ENCODE data around the gene PCDHB1. TPM values are rescaled to one million over a fixed set of nuclear protein-coding genes. Genes with fewer than 3 reads are reported as not detected.

The PCDHB1 gene
- total and polyA plus RNA-seq, 9 of the 15 experiments (the other 6 are each of a cell fraction or from before 2014, with no cell fraction given), result not detected

DNA sequence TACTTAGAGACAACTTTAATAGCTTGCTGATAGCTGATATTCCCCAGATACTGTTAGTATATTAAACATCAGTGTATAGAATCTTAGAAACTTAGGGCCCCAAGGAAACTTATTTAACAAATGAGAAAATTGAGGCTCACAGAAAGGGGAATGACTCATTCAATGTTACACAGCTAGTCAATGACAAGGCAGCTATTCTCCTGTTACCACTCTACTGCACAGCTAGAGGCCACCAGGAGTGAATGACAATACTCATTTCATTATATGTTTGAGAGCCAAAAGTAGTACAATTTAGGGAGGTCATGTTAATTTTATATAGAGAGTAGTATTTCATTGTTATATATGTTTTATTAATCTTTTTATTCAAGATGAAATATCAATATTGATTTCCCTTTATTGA is 33.2 kb upstream of the PCDHB1 start:
- no peak overlapping the region for H3K4me2 ChIP-seq (ENCODE audit: insufficient read depth, low read length)
- H3K27me3 ChIP-seq (ENCODE audit: control insufficient read depth in 2 of 2, insufficient read depth in 2 of 2, low read length in 2 of 2), result no peaks in the 10 kb centered on the region
- no peaks in the 10 kb centered on the region for H3K4me1 ChIP-seq (replicated peaks in 1 of 2; ENCODE audit: control insufficient read depth in 2 of 2, insufficient read depth in 2 of 2, low read length in 2 of 2)
- CTCF ChIA-PET (ENCODE audit: low intra/inter-chr PET ratio), result no interaction called here
- no peak overlapping the region for H3K4me3 ChIP-seq
- no peaks in the 10 kb centered on the region for H4K20me1 ChIP-seq (replicated peaks; ENCODE audit: control insufficient read depth, insufficient read depth, low read length)
- in situ Hi-C loops (cut with MboI), result no loop called here
- DNase-seq (ENCODE audit: extremely low read depth in 1 of 4, low spot score in 3 of 4) (no peak), FAIRE-seq (no peak), ATAC-seq (no peak)
- no peaks in the 10 kb centered on the region for H3K79me2 ChIP-seq (ENCODE audit: control insufficient read depth, insufficient read depth, low read length)
- intact Hi-C loops (cut with micrococcal nuclease), result no loop called here
- no peaks in the 10 kb centered on the region for H3K9me3 ChIP-seq (replicated peaks; ENCODE audit: control insufficient read depth, insufficient read depth, low read depth, low read length)
- TF ChIP-seq ELF1 (tag; IDR thresholded peaks at IDR 0.05) (no peak), HNRNPL (IDR thresholded peaks at IDR 0.05; ENCODE audit: low read depth, low read length) (no peak), KLF13 (tag; IDR thresholded peaks at IDR 0.05; ENCODE audit: borderline replicate concordance, low read depth) (no peak), SRSF3 (IDR thresholded peaks at IDR 0.05; ENCODE audit: insufficient read depth, low read length) (no peak)
- TF ChIP-seq, protein P1, sequence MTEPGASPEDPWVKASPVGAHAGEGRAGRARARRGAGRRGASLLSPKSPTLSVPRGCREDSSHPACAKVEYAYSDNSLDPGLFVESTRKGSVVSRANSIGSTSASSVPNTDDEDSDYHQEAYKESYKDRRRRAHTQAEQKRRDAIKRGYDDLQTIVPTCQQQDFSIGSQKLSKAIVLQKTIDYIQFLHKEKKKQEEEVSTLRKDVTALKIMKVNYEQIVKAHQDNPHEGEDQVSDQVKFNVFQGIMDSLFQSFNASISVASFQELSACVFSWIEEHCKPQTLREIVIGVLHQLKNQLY (CRISPR knock-in tag; conservative IDR thresholded peaks at IDR 0.05), result no peak
- BruUV-seq (replicated peaks), result no TSS peak
- H3K9me1 ChIP-seq (ENCODE audit: control insufficient read depth, insufficient read depth, low read length), result no peaks in the 10 kb centered on the region
- no peaks in the 10 kb centered on the region for H3K36me3 ChIP-seq (ENCODE audit: control insufficient read depth, insufficient read depth, low read length)
- no peak overlapping the region for H3K9ac ChIP-seq (ENCODE audit: insufficient read depth in 1 of 2, low read depth in 2 of 2, low read length in 2 of 2)
- POLR2A ChIA-PET, result no interaction called here
- no peak overlapping the region for H3K27ac ChIP-seq (ENCODE audit: extremely low read depth, low read depth, low read length)
- no peak overlapping the region for H2AFZ ChIP-seq (ENCODE audit: low read depth, low read length)

DNA sequence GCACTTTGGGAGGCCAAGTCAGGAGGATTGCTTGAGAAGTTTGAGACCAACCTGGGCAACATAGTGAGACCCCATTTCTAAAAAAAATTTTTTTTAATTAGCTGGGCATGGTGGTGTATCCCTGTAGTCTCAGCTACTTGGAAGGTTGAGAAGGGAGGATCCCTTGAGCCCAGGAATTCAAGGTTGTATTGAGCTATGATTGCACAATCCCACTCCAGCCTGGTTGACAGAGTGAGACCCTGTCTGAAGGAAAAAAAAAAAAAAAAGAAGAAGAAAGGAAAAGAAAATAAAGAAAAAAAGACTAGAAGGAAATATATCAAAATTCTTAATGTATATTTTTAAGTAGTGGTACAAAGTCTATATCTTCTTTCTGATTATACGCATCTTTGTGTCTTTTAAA is 28.8 kb upstream of the PCDHB1 start:
- ATAC-seq (no peak), DNase-seq (ENCODE audit: extremely low read depth in 1 of 4, low spot score in 3 of 4) (no peak), FAIRE-seq (no peak)
- no peaks in the 10 kb centered on the region for H4K20me1 ChIP-seq (replicated peaks; ENCODE audit: control insufficient read depth, insufficient read depth, low read length)
- no peaks in the 10 kb centered on the region for H3K9me3 ChIP-seq (replicated peaks; ENCODE audit: control insufficient read depth, insufficient read depth, low read depth, low read length)
- intact Hi-C loops (cut with micrococcal nuclease), result no loop called here
- ChIA-PET CTCF (ENCODE audit: low intra/inter-chr PET ratio) (no interaction called here), POLR2A (no interaction called here)
- no peak overlapping the region for H3K4me3 ChIP-seq
- TF ChIP-seq GABPA (tag; conservative IDR thresholded peaks at IDR 0.05; ENCODE audit: low read depth) (no peak), CEBPG (CRISPR knock-in tag; IDR thresholded peaks at IDR 0.05) (no peak), CEBPG (tag; conservative IDR thresholded peaks at IDR 0.05 in 1 of 2, IDR thresholded peaks at IDR 0.05 in 1 of 2) (0 out of 4 replicates have a peak, but pooled peaks of 1 of the 2 experiments have one; percentile 14)
- H3K4me2 ChIP-seq (ENCODE audit: insufficient read depth, low read length), result no peak overlapping the region
- no peak overlapping the region for H2AFZ ChIP-seq (ENCODE audit: low read depth, low read length)
- BruUV-seq (replicated peaks), result no TSS peak
- WGBS (ENCODE audit: insufficient coverage, low coverage, missing lambda C conversion rate), result 30% methylated on average over 1 of the region's 1 CpG
- no peaks in the 10 kb centered on the region for H3K9me1 ChIP-seq (ENCODE audit: control insufficient read depth, insufficient read depth, low read length)
- H3K27me3 ChIP-seq (ENCODE audit: control insufficient read depth in 2 of 2, insufficient read depth in 2 of 2, low read length in 2 of 2), result no peaks in the 10 kb centered on the region
- H3K4me1 ChIP-seq (replicated peaks in 1 of 2; ENCODE audit: control insufficient read depth in 2 of 2, insufficient read depth in 2 of 2, low read length in 2 of 2), result no peaks in the 10 kb centered on the region
- in situ Hi-C loops (cut with MboI), result no loop called here
- H3K27ac ChIP-seq (ENCODE audit: extremely low read depth, low read depth, low read length), result no peak overlapping the region
- no peak overlapping the region for H3K9ac ChIP-seq (ENCODE audit: insufficient read depth in 1 of 2, low read depth in 2 of 2, low read length in 2 of 2)
- H3K36me3 ChIP-seq (ENCODE audit: control insufficient read depth, insufficient read depth, low read length), result no peaks in the 10 kb centered on the region
- H3K79me2 ChIP-seq (ENCODE audit: control insufficient read depth, insufficient read depth, low read length), result no peaks in the 10 kb centered on the region

All from K562 (cell line).